ENCODE data around the gene DBNDD1.

DNA sequence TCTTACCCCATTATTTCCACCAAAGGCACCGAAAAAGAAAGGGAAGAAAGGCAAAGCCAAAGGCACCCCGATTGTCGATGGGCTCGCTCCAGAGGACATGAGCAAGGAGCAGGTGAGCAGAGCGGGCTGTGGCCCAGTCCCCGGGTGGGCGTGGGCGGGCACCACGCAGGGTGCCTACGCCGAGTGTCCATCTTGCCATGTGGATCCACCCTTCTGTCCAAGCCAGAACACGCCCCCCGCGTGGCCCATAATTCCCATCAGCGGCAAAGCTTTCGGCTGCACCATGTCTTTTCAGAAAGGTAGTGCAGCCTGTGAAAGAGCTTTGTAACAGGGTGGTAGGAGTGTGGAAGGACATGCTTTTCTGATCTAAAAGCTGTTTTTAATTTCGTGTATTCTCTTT is 8.4 kb upstream of the DBNDD1 start:
- TF ChIP-seq, protein P1, sequence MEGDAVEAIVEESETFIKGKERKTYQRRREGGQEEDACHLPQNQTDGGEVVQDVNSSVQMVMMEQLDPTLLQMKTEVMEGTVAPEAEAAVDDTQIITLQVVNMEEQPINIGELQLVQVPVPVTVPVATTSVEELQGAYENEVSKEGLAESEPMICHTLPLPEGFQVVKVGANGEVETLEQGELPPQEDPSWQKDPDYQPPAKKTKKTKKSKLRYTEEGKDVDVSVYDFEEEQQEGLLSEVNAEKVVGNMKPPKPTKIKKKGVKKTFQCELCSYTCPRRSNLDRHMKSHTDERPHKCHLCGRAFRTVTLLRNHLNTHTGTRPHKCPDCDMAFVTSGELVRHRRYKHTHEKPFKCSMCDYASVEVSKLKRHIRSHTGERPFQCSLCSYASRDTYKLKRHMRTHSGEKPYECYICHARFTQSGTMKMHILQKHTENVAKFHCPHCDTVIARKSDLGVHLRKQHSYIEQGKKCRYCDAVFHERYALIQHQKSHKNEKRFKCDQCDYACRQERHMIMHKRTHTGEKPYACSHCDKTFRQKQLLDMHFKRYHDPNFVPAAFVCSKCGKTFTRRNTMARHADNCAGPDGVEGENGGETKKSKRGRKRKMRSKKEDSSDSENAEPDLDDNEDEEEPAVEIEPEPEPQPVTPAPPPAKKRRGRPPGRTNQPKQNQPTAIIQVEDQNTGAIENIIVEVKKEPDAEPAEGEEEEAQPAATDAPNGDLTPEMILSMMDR (tag by site-specific recombination; IDR thresholded peaks at IDR 0.05): no peak
- TF ChIP-seq, protein P2, sequence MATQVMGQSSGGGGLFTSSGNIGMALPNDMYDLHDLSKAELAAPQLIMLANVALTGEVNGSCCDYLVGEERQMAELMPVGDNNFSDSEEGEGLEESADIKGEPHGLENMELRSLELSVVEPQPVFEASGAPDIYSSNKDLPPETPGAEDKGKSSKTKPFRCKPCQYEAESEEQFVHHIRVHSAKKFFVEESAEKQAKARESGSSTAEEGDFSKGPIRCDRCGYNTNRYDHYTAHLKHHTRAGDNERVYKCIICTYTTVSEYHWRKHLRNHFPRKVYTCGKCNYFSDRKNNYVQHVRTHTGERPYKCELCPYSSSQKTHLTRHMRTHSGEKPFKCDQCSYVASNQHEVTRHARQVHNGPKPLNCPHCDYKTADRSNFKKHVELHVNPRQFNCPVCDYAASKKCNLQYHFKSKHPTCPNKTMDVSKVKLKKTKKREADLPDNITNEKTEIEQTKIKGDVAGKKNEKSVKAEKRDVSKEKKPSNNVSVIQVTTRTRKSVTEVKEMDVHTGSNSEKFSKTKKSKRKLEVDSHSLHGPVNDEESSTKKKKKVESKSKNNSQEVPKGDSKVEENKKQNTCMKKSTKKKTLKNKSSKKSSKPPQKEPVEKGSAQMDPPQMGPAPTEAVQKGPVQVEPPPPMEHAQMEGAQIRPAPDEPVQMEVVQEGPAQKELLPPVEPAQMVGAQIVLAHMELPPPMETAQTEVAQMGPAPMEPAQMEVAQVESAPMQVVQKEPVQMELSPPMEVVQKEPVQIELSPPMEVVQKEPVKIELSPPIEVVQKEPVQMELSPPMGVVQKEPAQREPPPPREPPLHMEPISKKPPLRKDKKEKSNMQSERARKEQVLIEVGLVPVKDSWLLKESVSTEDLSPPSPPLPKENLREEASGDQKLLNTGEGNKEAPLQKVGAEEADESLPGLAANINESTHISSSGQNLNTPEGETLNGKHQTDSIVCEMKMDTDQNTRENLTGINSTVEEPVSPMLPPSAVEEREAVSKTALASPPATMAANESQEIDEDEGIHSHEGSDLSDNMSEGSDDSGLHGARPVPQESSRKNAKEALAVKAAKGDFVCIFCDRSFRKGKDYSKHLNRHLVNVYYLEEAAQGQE (tag by site-specific recombination; IDR thresholded peaks at IDR 0.05): no peak
- TF ChIP-seq ZSCAN23 (tag by site-specific recombination; IDR thresholded peaks at IDR 0.05) (no peak), HOXD13 (CRISPR knock-in tag; IDR thresholded peaks at IDR 0.05; ENCODE audit: borderline replicate concordance) (no peak), YY1 (tag by site-specific recombination; IDR thresholded peaks at IDR 0.05) (no peak), ZNF561 (tag by site-specific recombination; IDR thresholded peaks at IDR 0.05; ENCODE audit: borderline replicate concordance) (no peak), FEZF1 (tag by site-specific recombination; IDR thresholded peaks at IDR 0.05) (no peak), ZNF501 (tag by site-specific recombination; IDR thresholded peaks at IDR 0.05) (no peak), ZNF529 (tag by site-specific recombination; IDR thresholded peaks at IDR 0.05; ENCODE audit: insufficient replicate concordance) (no peak), MYNN (tag by site-specific recombination; IDR thresholded peaks at IDR 0.05; ENCODE audit: borderline replicate concordance) (no peak)
- TF ChIP-seq, protein P3, sequence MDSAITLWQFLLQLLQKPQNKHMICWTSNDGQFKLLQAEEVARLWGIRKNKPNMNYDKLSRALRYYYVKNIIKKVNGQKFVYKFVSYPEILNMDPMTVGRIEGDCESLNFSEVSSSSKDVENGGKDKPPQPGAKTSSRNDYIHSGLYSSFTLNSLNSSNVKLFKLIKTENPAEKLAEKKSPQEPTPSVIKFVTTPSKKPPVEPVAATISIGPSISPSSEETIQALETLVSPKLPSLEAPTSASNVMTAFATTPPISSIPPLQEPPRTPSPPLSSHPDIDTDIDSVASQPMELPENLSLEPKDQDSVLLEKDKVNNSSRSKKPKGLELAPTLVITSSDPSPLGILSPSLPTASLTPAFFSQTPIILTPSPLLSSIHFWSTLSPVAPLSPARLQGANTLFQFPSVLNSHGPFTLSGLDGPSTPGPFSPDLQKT (IDR thresholded peaks at IDR 0.05; ENCODE audit: borderline replicate concordance, low read depth, low read length): no peak
- TF ChIP-seq, protein P4, sequence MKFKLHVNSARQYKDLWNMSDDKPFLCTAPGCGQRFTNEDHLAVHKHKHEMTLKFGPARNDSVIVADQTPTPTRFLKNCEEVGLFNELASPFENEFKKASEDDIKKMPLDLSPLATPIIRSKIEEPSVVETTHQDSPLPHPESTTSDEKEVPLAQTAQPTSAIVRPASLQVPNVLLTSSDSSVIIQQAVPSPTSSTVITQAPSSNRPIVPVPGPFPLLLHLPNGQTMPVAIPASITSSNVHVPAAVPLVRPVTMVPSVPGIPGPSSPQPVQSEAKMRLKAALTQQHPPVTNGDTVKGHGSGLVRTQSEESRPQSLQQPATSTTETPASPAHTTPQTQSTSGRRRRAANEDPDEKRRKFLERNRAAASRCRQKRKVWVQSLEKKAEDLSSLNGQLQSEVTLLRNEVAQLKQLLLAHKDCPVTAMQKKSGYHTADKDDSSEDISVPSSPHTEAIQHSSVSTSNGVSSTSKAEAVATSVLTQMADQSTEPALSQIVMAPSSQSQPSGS (tag by site-specific recombination; IDR thresholded peaks at IDR 0.05; ENCODE audit: low read depth): no peak

Data from HEK293 (cell line).